ENCODE data around the gene PDCD1LG2.

Gene PDCD1LG2

GRCh38 chr9:5560443-5561100 is 50.2 kb downstream of the PDCD1LG2 start:
- Histone ChIP-seq H3K27me3 (ENCODE audit: insufficient read depth, low read length, poor library complexity, severe bottlenecking) (no peaks in the 10 kb centered on the region), H3K4me3 (ENCODE audit: low read length, poor library complexity, severe bottlenecking) (no peak overlapping the region), H3K9me2 (replicated peaks; ENCODE audit: low read depth, low read length) (no peaks in the 10 kb centered on the region), H3K4me2 (ENCODE audit: low read depth, low read length, poor library complexity, severe bottlenecking) (no peak overlapping the region), H3K36me3 (ENCODE audit: insufficient read depth, low read length) (no peaks in the 10 kb centered on the region), H3K9me3 (ENCODE audit: insufficient read depth, low read depth, low read length) (no peaks in the 10 kb centered on the region), H3F3A (ENCODE audit: low read depth) (no peaks in the 10 kb centered on the region), H4K20me1 (ENCODE audit: insufficient read depth, low read length, poor library complexity, severe bottlenecking) (no peaks in the 10 kb centered on the region), H2AFZ (ENCODE audit: low read length) (no peak overlapping the region), H3K9ac (ENCODE audit: low read depth, low read length, poor library complexity, severe bottlenecking) (no peak overlapping the region), H3K79me2 (ENCODE audit: insufficient read depth, low read length) (no peaks in the 10 kb centered on the region), H3K4me1 (ENCODE audit: insufficient read depth, low read length, poor library complexity, severe bottlenecking) (peaks cover 18% of the 10 kb centered on the region)
- TF ChIP-seq EZH2phosphoT487 (IDR thresholded peaks at IDR 0.05; ENCODE audit: borderline replicate concordance) (no peak), CTCF (conservative IDR thresholded peaks at IDR 0.05; ENCODE audit: low read length) (no peak)

GRCh38 chr9:5561828-5562488 is 51.6 kb downstream of the PDCD1LG2 start:
- TF ChIP-seq EZH2phosphoT487 (IDR thresholded peaks at IDR 0.05; ENCODE audit: borderline replicate concordance): no peak
- TF ChIP-seq CTCF (conservative IDR thresholded peaks at IDR 0.05; ENCODE audit: low read length): no peak

GRCh38 chr9:5562806-5563416 is 52.6 kb downstream of the PDCD1LG2 start:
- H4K20me1 ChIP-seq (ENCODE audit: insufficient read depth, low read length, poor library complexity, severe bottlenecking): no peaks in the 10 kb centered on the region

More at GRCh38 chr9:5561828-5562488, 51.6 kb downstream of the PDCD1LG2 start:
- Histone ChIP-seq H3K9me3 (ENCODE audit: insufficient read depth, low read depth, low read length) (no peaks in the 10 kb centered on the region), H3K9me2 (replicated peaks; ENCODE audit: low read depth, low read length) (no peaks in the 10 kb centered on the region), H3K79me2 (ENCODE audit: insufficient read depth, low read length) (no peaks in the 10 kb centered on the region), H3K4me1 (ENCODE audit: insufficient read depth, low read length, poor library complexity, severe bottlenecking) (peaks cover 18% of the 10 kb centered on the region), H3K9ac (ENCODE audit: low read depth, low read length, poor library complexity, severe bottlenecking) (no peak overlapping the region), H3K36me3 (ENCODE audit: insufficient read depth, low read length) (no peaks in the 10 kb centered on the region), H3K27me3 (ENCODE audit: insufficient read depth, low read length, poor library complexity, severe bottlenecking) (no peaks in the 10 kb centered on the region), H3F3A (ENCODE audit: low read depth) (no peaks in the 10 kb centered on the region), H3K4me2 (ENCODE audit: low read depth, low read length, poor library complexity, severe bottlenecking) (no peak overlapping the region), H3K4me3 (ENCODE audit: low read length, poor library complexity, severe bottlenecking) (no peak overlapping the region), H4K20me1 (ENCODE audit: insufficient read depth, low read length, poor library complexity, severe bottlenecking) (no peaks in the 10 kb centered on the region), H2AFZ (ENCODE audit: low read length) (no peak overlapping the region)

More at GRCh38 chr9:5562806-5563416, 52.6 kb downstream of the PDCD1LG2 start:
- no peak overlapping the region for H3K4me2 ChIP-seq (ENCODE audit: low read depth, low read length, poor library complexity, severe bottlenecking)
- H3K4me3 ChIP-seq (ENCODE audit: low read length, poor library complexity, severe bottlenecking): no peak overlapping the region
- H3K9me2 ChIP-seq (replicated peaks; ENCODE audit: low read depth, low read length): no peaks in the 10 kb centered on the region
- H2AFZ ChIP-seq (ENCODE audit: low read length): no peak overlapping the region
- peaks cover 11% of the 10 kb centered on the region for H3K4me1 ChIP-seq (ENCODE audit: insufficient read depth, low read length, poor library complexity, severe bottlenecking)
- no peaks in the 10 kb centered on the region for H3K27me3 ChIP-seq (ENCODE audit: insufficient read depth, low read length, poor library complexity, severe bottlenecking)
- TF ChIP-seq CTCF (conservative IDR thresholded peaks at IDR 0.05; ENCODE audit: low read length) (no peak), EZH2phosphoT487 (IDR thresholded peaks at IDR 0.05; ENCODE audit: borderline replicate concordance) (no peak)
- no peaks in the 10 kb centered on the region for H3K9me3 ChIP-seq (ENCODE audit: insufficient read depth, low read depth, low read length)
- no peaks in the 10 kb centered on the region for H3F3A ChIP-seq (ENCODE audit: low read depth)
- H3K79me2 ChIP-seq (ENCODE audit: insufficient read depth, low read length): no peaks in the 10 kb centered on the region
- no peaks in the 10 kb centered on the region for H3K36me3 ChIP-seq (ENCODE audit: insufficient read depth, low read length)
- H3K9ac ChIP-seq (ENCODE audit: low read depth, low read length, poor library complexity, severe bottlenecking): no peak overlapping the region
